GM23338 (cell line): ENCODE measurements around the gene ABCB11. TPM values are rescaled to one million over a fixed set of nuclear protein-coding genes. Genes with fewer than 3 reads are reported as not detected.

Source experiments
- ATAC-seq: fragments of 200-7000 bp; cut with Tn5 transposase; 3 replicates; pipeline ENCODE4 v1.9.1; 2020
- DNase-seq: peaks from one replicate; pipeline ENCODE4 v3.0.0-alpha.2; 2015; ENCODE audit warnings: low spot score
- H2AFZ ChIP-seq: fragments of 200-600 bp; sonication (generic); 2 replicates; pipeline ENCODE4 v1.8.0; 2016; ENCODE audit warnings: antibody characterized with exemption, mild to moderate bottlenecking, moderate library complexity
- H3F3A ChIP-seq: fragments of 200-600 bp; sonication (generic); replicated peaks from 2 replicates; pipeline ENCODE4 v1.8.0; 2017; ENCODE audit warnings: antibody characterized with exemption, mixed run types, low read depth
- H3K27ac ChIP-seq: fragments of 200-600 bp; sonication (generic); 2 replicates; pipeline ENCODE4 v1.6.1; 2016; ENCODE audit warnings: low read depth
- H3K27me3 ChIP-seq: fragments of 200-600 bp; sonication (generic); 2 replicates; pipeline ENCODE4 v1.8.0; 2016; ENCODE audit warnings: mild to moderate bottlenecking, mixed run types, moderate library complexity; ENCODE audit not compliant: insufficient read depth
- H3K36me3 ChIP-seq: fragments of 200-600 bp; sonication (generic); 2 replicates; pipeline ENCODE4 v1.8.0; 2016; ENCODE audit warnings: mild to moderate bottlenecking; ENCODE audit not compliant: insufficient read depth
- H3K4me1 ChIP-seq: fragments of 200-600 bp; sonication (generic); 2 replicates; pipeline ENCODE4 v1.8.0; 2016; ENCODE audit warnings: mild to moderate bottlenecking, moderate library complexity; ENCODE audit not compliant: insufficient read depth
- H3K4me2 ChIP-seq: fragments of 200-600 bp; sonication (generic); 2 replicates; pipeline ENCODE4 v1.7.1; 2017; ENCODE audit warnings: mixed run types
- H3K4me3 ChIP-seq: fragments of 200-600 bp; sonication (generic); 2 replicates; pipeline ENCODE4 v1.6.1; 2016; ENCODE audit warnings: mixed run types
- H3K79me2 ChIP-seq: fragments of 200-600 bp; sonication (generic); replicated peaks from 2 replicates; pipeline ENCODE4 v1.8.0; 2017; ENCODE audit warnings: mild to moderate bottlenecking; ENCODE audit not compliant: insufficient read depth
- H3K9me2 ChIP-seq: fragments of 200-600 bp; sonication (generic); 2 replicates; pipeline ENCODE4 v1.8.0; 2017; ENCODE audit not compliant: insufficient read depth
- H4K20me1 ChIP-seq: fragments of 200-600 bp; sonication (generic); replicated peaks from 2 replicates; pipeline ENCODE4 v1.8.0; 2017; ENCODE audit warnings: mild to moderate bottlenecking; ENCODE audit not compliant: insufficient read depth
- H3K27ac Mint-ChIP-seq: 2 replicates; pipeline ENCODE4 v1.8.0; 2020; ENCODE audit warnings: inconsistent platforms, mild to moderate bottlenecking, moderate library complexity, mixed read lengths
- H3K27me3 Mint-ChIP-seq: 3 replicates; pipeline ENCODE4 v1.8.0; 2022; ENCODE audit warnings: low read depth, mild to moderate bottlenecking, moderate library complexity, mixed read lengths, inconsistent platforms; ENCODE audit not compliant: insufficient read depth, poor library complexity
- H3K36me3 Mint-ChIP-seq: 3 replicates; pipeline ENCODE4 v1.8.0; 2021; ENCODE audit warnings: low read depth, mild to moderate bottlenecking, inconsistent platforms, moderate library complexity, mixed read lengths
- H3K4me1 Mint-ChIP-seq: 3 replicates; pipeline ENCODE4 v1.8.0; 2020; ENCODE audit warnings: mild to moderate bottlenecking, inconsistent platforms, mixed read lengths
- H3K4me3 Mint-ChIP-seq: 3 replicates; pipeline ENCODE4 v1.8.0; 2021; ENCODE audit warnings: moderate library complexity, mild to moderate bottlenecking, inconsistent platforms, mixed read lengths
- H3K9me3 Mint-ChIP-seq: 3 replicates; pipeline ENCODE4 v1.8.0; 2020; ENCODE audit warnings: moderate library complexity, mild to moderate bottlenecking, inconsistent platforms, mixed read lengths
- CREB1 ChIP-seq: fragments of 250-450 bp; sonication (Bioruptor Pico); IDR thresholded peaks from 2 replicates; pipeline ENCODE4 v1.5.0; 2020; ENCODE audit warnings: low read depth, mild to moderate bottlenecking, moderate library complexity
- JUNB ChIP-seq: IDR thresholded peaks from one replicate; pipeline ENCODE4 v1.6.1; 2016; ENCODE audit warnings: antibody characterized with exemption; ENCODE audit not compliant: unreplicated experiment
- NANOG ChIP-seq: IDR thresholded peaks from 2 replicates; pipeline ENCODE4 v1.6.1; 2016; ENCODE audit warnings: antibody characterized with exemption, borderline replicate concordance
- POLR2AphosphoS5 ChIP-seq: IDR thresholded peaks from 2 replicates; pipeline ENCODE4 v1.6.1; 2016; ENCODE audit warnings: antibody characterized with exemption, low read depth
- polyA plus RNA-seq: library from polyadenylated mRNA; unstranded; fragments of >200 nt; fragmentation: Nextera tagmentation; extraction: Ambion mirVana; gene quantifications from 2 replicates; pipeline ENCODE4 v1.2.1, GENCODE V29; 2016
- total RNA-seq: library from RNA; depleted of rRNA; stranded (reverse); fragments of >200 nt; shearing (Covaris generic); gene quantifications from 2 replicates; pipeline ENCODE4 v1.2.3, GENCODE V29; 2014
- TF ChIP-seq, protein P1 (sequence below): fragments of 250-450 bp; sonication (Bioruptor Pico); IDR thresholded peaks from 2 replicates; pipeline ENCODE4 v1.5.0; 2020; ENCODE audit warnings: mild to moderate bottlenecking, moderate library complexity
- TF ChIP-seq, protein P2 (sequence below), 2 experiments: fragments of 200-600 bp in 1 of 2; sonication (generic) in 1 of 2; conservative IDR thresholded peaks; 2 replicates each; pipeline versions ENCODE4 v1.5.1 to v1.6.1; 2016 to 2017; ENCODE audit warnings: antibody characterized with exemption in 2 of 2, low read depth in 2 of 2, mild to moderate bottlenecking in 2 of 2, moderate library complexity in 1 of 2

The ABCB11 gene
- total and polyA plus RNA-seq, 2 experiments from 2014 or later: not detected

- TF ChIP-seq, protein P1, sequence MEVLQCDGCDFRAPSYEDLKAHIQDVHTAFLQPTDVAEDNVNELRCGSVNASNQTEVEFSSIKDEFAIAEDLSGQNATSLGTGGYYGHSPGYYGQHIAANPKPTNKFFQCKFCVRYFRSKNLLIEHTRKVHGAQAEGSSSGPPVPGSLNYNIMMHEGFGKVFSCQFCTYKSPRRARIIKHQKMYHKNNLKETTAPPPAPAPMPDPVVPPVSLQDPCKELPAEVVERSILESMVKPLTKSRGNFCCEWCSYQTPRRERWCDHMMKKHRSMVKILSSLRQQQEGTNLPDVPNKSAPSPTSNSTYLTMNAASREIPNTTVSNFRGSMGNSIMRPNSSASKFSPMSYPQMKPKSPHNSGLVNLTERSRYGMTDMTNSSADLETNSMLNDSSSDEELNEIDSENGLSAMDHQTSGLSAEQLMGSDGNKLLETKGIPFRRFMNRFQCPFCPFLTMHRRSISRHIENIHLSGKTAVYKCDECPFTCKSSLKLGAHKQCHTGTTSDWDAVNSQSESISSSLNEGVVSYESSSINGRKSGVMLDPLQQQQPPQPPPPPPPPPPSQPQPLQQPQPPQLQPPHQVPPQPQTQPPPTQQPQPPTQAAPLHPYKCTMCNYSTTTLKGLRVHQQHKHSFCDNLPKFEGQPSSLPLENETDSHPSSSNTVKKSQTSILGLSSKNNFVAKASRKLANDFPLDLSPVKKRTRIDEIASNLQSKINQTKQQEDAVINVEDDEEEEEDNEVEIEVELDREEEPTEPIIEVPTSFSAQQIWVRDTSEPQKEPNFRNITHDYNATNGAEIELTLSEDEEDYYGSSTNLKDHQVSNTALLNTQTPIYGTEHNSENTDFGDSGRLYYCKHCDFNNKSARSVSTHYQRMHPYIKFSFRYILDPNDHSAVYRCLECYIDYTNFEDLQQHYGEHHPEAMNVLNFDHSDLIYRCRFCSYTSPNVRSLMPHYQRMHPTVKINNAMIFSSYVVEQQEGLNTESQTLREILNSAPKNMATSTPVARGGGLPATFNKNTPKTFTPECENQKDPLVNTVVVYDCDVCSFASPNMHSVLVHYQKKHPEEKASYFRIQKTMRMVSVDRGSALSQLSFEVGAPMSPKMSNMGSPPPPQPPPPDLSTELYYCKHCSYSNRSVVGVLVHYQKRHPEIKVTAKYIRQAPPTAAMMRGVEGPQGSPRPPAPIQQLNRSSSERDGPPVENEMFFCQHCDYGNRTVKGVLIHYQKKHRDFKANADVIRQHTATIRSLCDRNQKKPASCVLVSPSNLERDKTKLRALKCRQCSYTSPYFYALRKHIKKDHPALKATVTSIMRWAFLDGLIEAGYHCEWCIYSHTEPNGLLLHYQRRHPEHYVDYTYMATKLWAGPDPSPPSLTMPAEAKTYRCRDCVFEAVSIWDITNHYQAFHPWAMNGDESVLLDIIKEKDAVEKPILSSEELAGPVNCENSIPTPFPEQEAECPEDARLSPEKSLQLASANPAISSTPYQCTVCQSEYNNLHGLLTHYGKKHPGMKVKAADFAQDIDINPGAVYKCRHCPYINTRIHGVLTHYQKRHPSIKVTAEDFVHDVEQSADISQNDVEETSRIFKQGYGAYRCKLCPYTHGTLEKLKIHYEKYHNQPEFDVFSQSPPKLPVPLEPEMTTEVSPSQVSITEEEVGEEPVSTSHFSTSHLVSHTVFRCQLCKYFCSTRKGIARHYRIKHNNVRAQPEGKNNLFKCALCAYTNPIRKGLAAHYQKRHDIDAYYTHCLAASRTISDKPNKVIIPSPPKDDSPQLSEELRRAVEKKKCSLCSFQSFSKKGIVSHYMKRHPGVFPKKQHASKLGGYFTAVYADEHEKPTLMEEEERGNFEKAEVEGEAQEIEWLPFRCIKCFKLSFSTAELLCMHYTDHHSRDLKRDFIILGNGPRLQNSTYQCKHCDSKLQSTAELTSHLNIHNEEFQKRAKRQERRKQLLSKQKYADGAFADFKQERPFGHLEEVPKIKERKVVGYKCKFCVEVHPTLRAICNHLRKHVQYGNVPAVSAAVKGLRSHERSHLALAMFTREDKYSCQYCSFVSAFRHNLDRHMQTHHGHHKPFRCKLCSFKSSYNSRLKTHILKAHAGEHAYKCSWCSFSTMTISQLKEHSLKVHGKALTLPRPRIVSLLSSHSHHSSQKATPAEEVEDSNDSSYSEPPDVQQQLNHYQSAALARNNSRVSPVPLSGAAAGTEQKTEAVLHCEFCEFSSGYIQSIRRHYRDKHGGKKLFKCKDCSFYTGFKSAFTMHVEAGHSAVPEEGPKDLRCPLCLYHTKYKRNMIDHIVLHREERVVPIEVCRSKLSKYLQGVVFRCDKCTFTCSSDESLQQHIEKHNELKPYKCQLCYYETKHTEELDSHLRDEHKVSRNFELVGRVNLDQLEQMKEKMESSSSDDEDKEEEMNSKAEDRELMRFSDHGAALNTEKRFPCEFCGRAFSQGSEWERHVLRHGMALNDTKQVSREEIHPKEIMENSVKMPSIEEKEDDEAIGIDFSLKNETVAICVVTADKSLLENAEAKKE (CRISPR knock-in tag): no peak
- TF ChIP-seq NANOG (no peak), CREB1 (no peak)
Measured at GRCh38 chr2:168928113-168928831, 102.9 kb downstream of the ABCB11 start (continued).

GRCh38 chr2:168926621-168927386, 104.3 kb downstream of the ABCB11 start:
- Histone ChIP-seq H3K27ac (no peak overlapping the region), H3K36me3 (no peaks in the 10 kb centered on the region), H3K79me2 (no peaks in the 10 kb centered on the region), H4K20me1 (no peaks in the 10 kb centered on the region), H3K4me3 (no peak overlapping the region), H3K4me2 (no peak overlapping the region), H3K4me1 (peaks cover 6% of the 10 kb centered on the region; the same call in 1 of the 2 replicates), H2AFZ (no peak overlapping the region), H3K27me3 (no peaks in the 10 kb centered on the region), H3K9me2 (no peaks in the 10 kb centered on the region), H3F3A (no peaks in the 10 kb centered on the region)
- Mint-ChIP-seq H3K4me3 (no peak overlapping the region), H3K36me3 (no peaks in the 10 kb centered on the region), H3K27ac (no peak overlapping the region), H3K27me3 (peaks cover 2% of the 10 kb centered on the region), H3K4me1 (peaks cover 7% of the 10 kb centered on the region; the same call in 2 of the 3 replicates), H3K9me3 (no peaks in the 10 kb centered on the region)
- ATAC-seq (no peak), DNase-seq (no peak)
- TF ChIP-seq, protein P2, sequence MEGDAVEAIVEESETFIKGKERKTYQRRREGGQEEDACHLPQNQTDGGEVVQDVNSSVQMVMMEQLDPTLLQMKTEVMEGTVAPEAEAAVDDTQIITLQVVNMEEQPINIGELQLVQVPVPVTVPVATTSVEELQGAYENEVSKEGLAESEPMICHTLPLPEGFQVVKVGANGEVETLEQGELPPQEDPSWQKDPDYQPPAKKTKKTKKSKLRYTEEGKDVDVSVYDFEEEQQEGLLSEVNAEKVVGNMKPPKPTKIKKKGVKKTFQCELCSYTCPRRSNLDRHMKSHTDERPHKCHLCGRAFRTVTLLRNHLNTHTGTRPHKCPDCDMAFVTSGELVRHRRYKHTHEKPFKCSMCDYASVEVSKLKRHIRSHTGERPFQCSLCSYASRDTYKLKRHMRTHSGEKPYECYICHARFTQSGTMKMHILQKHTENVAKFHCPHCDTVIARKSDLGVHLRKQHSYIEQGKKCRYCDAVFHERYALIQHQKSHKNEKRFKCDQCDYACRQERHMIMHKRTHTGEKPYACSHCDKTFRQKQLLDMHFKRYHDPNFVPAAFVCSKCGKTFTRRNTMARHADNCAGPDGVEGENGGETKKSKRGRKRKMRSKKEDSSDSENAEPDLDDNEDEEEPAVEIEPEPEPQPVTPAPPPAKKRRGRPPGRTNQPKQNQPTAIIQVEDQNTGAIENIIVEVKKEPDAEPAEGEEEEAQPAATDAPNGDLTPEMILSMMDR (conservative IDR thresholded peaks at IDR 0.05; ENCODE audit: low read depth in 2 of 2): no peak
- no peak for TF ChIP-seq JUNB
- no peak for TF ChIP-seq POLR2AphosphoS5
